Small intestine (tissue), 7 donors: ENCODE results near the gene TNFRSF1A. TPM values are rescaled to one million over a fixed set of nuclear protein-coding genes. Genes with fewer than 3 reads are reported as not detected.
"Not testable (repeated sequence)": the region's sequence is repeated elsewhere in the genome, so short reads cannot be mapped to it uniquely, and the experiment has no call there.

ENCODE experiments used
- DNase-seq, 2 donors: peaks; one replicate each; pipeline versions ENCODE4 v3.0.0 to v3.0.0-alpha.2; 2013
- FAIRE-seq: peaks from 2 replicates; lab custom pipeline; 2012; peaks lifted over from hg19 to GRCh38; lab: Jason Lieb, UNC
- H3K27ac ChIP-seq, 3 donors: one replicate each; pipeline ENCODE4 v1.5.1; 2013; ENCODE audit warnings: low read length in 2 of 3, mild to moderate bottlenecking in 2 of 3, control low read depth in 1 of 3, inconsistent platforms in 1 of 3, low read depth in 1 of 3, moderate library complexity in 1 of 3
- H3K27me3 ChIP-seq, 3 donors: one replicate each; pipeline ENCODE4 v1.6.1; 2013; ENCODE audit warnings: low read length in 3 of 3, inconsistent platforms in 1 of 3; ENCODE audit not compliant: control insufficient read depth in 3 of 3, insufficient read depth in 3 of 3
- H3K36me3 ChIP-seq, 3 donors: one replicate each; pipeline ENCODE4 v1.6.1; 2013; ENCODE audit warnings: low read length in 3 of 3, inconsistent platforms in 1 of 3, low read depth in 1 of 3, mild to moderate bottlenecking in 1 of 3, moderate library complexity in 1 of 3; ENCODE audit not compliant: control insufficient read depth in 3 of 3, insufficient read depth in 2 of 3
- H3K4me1 ChIP-seq, 3 donors: one replicate each; pipeline ENCODE4 v1.6.1; 2013; ENCODE audit warnings: low read length in 2 of 3, inconsistent platforms in 1 of 3, low read depth in 1 of 3, mild to moderate bottlenecking in 1 of 3, moderate library complexity in 1 of 3; ENCODE audit not compliant: control insufficient read depth in 3 of 3, insufficient read depth in 2 of 3
- H3K4me3 ChIP-seq, 3 donors: one replicate each; pipeline ENCODE4 v1.5.1; 2013; ENCODE audit warnings: low read length in 3 of 3, control low read depth in 1 of 3, inconsistent platforms in 1 of 3, low read depth in 1 of 3, mild to moderate bottlenecking in 1 of 3, moderate library complexity in 1 of 3
- H3K9me3 ChIP-seq, 2 donors: one replicate each; pipeline ENCODE4 v1.6.1; 2013; ENCODE audit warnings: low read depth in 1 of 2, low read length in 1 of 2; ENCODE audit not compliant: control insufficient read depth in 2 of 2, insufficient read depth in 1 of 2
- whole genome bisulfite sequencing, 3 donors: extraction: QIAGEN DNeasy Blood & Tissue Kit; methylation state at CpG; one replicate each; pipeline ENCODE4 v1.1.7; 2013; 5-methylcytosine and 5-hydroxymethylcytosine counted together
- polyA plus RNA-seq, 4 donors: library from polyadenylated mRNA; stranded (reverse) in 3 of 4; unstranded in 1 of 4; fragments of 200-250 nt in 3 of 4; fragments of 120-200 nt in 1 of 4; gene quantifications; one replicate each; pipeline versions ENCODE4 v1.2.1 to v1.2.3, GENCODE V29; 2013
- donor health status: healthy with polysubstance abuse.
- donor health status: control.
- donor health status: control.
- donor health status: Bipolar disorder and iron deficiency.
- donor health status: healthy.

Gene TNFRSF1A
- polyA plus RNA-seq, 4 donors: 77.2 to 108 (median 97.6) TPM

DNA sequence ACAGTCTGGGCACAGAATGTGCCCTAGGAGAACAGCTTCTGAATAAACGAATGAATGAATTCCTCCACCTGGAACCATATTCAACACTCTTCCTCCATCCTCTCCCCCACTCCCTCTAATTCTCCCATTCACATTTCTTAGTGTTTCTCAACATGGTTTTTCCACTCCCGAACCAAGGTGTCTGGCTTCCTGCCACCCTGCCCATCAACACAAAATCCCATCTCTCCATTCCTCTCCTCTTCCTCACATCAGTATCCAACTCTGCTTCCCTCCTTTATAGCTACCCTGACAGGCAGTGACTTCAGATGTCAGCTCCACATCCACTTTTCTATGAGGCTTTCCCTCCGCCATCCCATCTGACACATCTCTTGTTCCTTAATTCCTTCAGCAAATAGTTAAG, 2.9 kb downstream of the TNFRSF1A start:
- FAIRE-seq: no peak
- peak in 1 of 2 donors; percentile 29 for DNase-seq
- WGBS, 3 donors: 29 to 39% (median 36%) methylated on average over 3 of the region's 3 CpGs
- peaks cover 0 to 56% (median 2%) of the 10 kb centered on the region in 3 donors for H3K36me3 ChIP-seq
- no peaks in the 10 kb centered on the region for H3K9me3 ChIP-seq
- peaks cover 5 to 78% (median 7%) of the 10 kb centered on the region in 3 donors for H3K4me1 ChIP-seq
- peak overlapping the region; percentile 97 to 100 (median 98) for H3K27ac ChIP-seq
- H3K27me3 ChIP-seq: no peaks in the 10 kb centered on the region
- H3K4me3 ChIP-seq: peak overlapping the region; percentile 2 to 96 (median 83)

DNA sequence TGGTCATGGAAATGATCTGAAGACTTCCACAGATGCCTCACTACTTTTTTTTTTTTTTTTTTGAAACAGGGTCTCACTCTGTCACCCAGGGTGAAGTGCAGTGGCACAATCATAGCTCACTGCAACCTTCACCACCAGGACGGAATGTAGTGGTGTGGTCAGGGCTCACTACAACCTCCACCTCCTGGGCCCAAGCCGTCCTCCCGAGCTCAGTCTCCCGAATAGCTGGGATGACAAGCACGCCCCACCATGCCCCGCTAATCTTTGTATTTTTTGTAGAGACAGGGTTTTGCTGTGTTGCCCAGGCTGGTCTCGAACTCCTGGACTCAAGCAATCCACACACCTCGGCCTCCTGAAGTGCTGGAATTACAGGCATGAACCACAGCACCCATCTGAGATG, 3.3 kb downstream of the TNFRSF1A start:
- H3K9me3 ChIP-seq, DNase-seq, FAIRE-seq, H3K27me3 ChIP-seq: not testable (repeated sequence)
- Histone ChIP-seq H3K27ac (peak overlapping the region; percentile 97 to 100 (median 98)), H3K4me1 (peaks cover 5 to 77% (median 10%) of the 10 kb centered on the region in 3 donors), H3K36me3 (peaks cover 0 to 61% (median 6%) of the 10 kb centered on the region in 3 donors), H3K4me3 (peak overlapping the region in 1 of 3 donors; percentile 96)
- WGBS, 3 donors: 52 to 61% (median 60%) methylated on average over 8 of the region's 8 CpGs

DNA sequence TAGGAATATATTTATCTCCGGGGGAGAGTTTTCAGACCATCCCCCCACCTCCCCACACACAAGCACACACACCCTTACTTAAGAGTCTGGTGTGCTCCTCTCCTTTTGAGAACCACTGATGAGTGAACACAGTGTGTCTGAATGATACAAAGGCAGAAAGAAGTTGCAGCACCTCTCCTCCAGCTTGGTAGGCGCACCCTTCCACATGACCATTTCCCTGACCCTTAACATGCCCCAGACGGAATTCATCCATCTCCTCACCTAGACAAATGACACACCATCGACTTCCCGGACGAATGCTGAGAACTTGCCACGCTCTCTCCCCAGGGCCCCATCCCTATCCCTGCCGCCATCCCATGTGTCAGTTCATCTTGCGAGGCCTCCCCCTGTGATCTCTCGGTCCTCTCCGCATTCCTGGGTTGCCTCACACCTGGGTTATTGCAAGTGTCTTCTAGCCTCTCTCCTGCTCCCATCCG, 3.9 kb downstream of the TNFRSF1A start:
- FAIRE-seq: no peak
- Histone ChIP-seq H3K9me3 (no peaks in the 10 kb centered on the region), H3K36me3 (peaks cover 0 to 66% (median 11%) of the 10 kb centered on the region in 3 donors), H3K27ac (peak overlapping the region; percentile 97 to 100 (median 98)), H3K4me3 (peak overlapping the region in 1 of 3 donors; percentile 96), H3K4me1 (peaks cover 5 to 72% (median 10%) of the 10 kb centered on the region in 3 donors), H3K27me3 (no peaks in the 10 kb centered on the region)
- WGBS, 3 donors: 38 to 61% (median 54%) methylated on average over 12 of the region's 12 CpGs
- peak in 1 of 2 donors; percentile 29 for DNase-seq

DNA sequence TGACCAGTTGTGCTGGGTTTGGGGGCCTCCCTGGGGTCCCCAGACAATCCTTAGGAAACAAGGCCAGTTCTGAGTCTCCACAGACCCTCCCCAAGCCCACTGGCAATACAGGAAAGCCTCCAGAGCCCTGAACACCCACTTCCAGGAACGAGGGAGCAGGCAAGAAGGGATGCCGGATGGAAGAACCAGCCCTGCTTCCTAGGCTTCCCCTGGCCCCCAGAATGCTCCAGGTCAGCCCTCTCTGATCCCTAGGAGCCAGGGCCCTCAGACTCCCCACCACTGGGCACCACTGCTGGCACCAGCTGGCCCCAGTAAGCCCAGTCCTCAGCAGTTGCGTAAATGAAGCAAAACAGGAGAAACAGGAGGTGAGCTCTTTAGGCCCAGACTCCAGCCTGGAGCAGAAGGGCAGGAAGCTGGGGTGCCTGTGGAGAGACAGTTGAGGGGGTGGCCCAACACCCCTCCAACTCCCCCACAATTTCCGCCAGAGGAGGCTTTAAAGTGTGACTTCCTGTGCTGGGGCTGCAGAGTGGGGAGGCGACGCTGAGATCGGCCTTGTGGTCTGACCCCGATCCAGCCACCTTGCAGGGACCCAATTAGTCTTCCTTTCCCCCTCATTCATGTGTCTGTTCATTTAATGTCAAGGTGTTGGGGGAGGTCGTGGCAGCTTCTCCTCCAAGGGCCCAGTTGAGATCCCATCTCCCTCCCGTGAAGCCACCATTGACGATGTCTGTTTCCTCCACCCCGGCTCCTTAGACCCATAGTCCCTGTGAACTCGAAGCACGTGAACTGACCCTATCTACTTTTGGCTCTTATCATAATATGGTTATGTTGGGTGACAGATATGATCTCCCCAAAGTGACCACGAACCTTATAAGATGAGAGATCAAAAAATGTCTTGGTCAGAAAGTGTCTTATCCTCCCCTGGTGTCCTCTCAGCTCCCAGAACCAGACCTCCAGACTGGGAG, 4.7 kb downstream of the TNFRSF1A start:
- Histone ChIP-seq H3K36me3 (peaks cover 0 to 74% (median 14%) of the 10 kb centered on the region in 3 donors), H3K4me3 (peak overlapping the region; percentile 20 to 96 (median 38)), H3K27me3 (no peaks in the 10 kb centered on the region), H3K27ac (peak overlapping the region; percentile 97 to 100 (median 98)), H3K4me1 (peaks cover 2 to 64% (median 5%) of the 10 kb centered on the region in 3 donors), H3K9me3 (no peaks in the 10 kb centered on the region)
- 19 to 24% (median 19%) methylated on average over 15 of the region's 15 CpGs for WGBS, 3 donors
- DNase-seq (peak; percentile 31 to 70), FAIRE-seq (no peak)

DNA sequence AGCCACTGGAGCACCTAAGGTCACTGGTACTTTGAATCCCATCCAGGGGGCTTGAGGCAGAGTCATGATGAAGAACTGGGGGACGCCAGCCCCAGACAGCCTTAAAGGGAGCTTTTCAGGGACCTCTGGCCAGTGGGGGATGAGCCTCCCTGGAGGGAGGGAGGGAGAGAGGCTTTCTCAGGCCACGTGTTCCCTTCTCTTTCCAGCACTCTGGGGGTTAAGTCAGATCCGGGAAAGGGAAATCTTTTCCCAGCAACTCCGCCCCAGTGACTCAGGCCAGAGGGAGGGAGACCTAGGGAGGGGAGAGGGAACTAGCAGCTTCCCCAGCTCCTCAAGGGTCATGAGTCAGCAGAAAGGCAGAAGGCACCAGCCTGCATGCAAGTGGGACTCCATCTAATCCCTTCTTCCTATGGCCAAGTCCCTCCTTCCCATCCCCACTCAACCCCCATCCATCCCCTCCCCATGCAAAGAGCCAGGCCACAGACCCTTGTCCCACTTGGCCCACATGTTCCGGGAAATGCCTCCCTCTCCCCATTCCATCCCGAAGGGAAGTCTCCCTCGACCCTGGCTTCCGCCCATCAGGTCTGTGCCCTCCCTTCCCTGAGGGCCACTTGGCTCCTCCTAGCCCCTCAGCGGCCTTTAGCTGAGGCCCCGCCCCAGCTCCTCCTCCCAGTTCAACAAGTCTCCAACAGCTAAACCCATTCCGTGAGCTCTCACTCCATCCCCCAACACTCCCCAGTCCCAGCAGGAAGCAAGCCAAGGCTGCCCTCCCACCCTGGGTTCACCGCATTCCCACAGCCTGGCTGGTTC, 5.6 kb downstream of the TNFRSF1A start:
- H3K27me3 ChIP-seq: no peaks in the 10 kb centered on the region
- DNase-seq (peak; percentile 95 to 99), FAIRE-seq (no peak)
- H3K36me3 ChIP-seq: peaks cover 3 to 83% (median 17%) of the 10 kb centered on the region in 3 donors
- WGBS, 3 donors: 3 to 8% (median 4%) methylated on average over 12 of the region's 12 CpGs
- peaks cover 2 to 64% (median 4%) of the 10 kb centered on the region in 3 donors for H3K4me1 ChIP-seq
- no peaks in the 10 kb centered on the region for H3K9me3 ChIP-seq
- H3K27ac ChIP-seq: peak overlapping the region; percentile 97 to 100 (median 98)
- peak overlapping the region; percentile 20 to 96 (median 38) for H3K4me3 ChIP-seq

DNA sequence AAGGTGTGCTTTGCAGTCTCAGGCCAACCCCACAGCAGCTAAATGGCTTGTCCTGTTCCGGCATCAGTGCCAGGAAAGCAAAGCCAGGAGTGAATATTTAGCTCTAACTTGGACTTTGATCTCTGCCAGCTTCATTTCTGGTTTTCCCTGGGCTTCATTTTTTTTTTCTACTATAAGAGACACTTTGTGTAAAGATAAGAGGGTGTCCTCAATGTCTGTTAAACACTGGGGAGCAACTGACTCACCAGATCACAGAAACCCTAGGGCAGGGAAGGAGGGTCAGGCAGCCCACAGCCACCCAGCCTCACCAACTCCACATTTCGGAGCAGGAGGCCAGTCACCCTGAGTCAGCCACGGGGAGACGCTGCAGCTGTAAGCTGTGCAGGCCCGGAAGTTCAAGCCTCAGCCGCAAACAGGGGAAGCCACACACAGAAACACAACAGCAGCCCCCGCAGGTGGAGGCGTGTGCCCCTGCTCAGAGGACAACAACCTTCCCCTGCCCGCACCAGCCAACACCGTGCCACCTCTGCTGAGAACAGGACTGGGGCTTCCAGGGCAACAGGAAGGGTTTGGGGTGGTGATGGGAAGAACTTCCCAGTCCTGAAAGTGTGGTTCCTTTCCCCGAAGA, 6.3 kb downstream of the TNFRSF1A start:
- no peaks in the 10 kb centered on the region for H3K27me3 ChIP-seq
- H3K36me3 ChIP-seq: peaks cover 5 to 84% (median 21%) of the 10 kb centered on the region in 3 donors
- H3K9me3 ChIP-seq: no peaks in the 10 kb centered on the region
- H3K4me3 ChIP-seq: peak overlapping the region in 2 of 3 donors; percentile 38 to 96
- peak; percentile 88 to 91 for DNase-seq
- H3K4me1 ChIP-seq: peaks cover 2 to 70% (median 4%) of the 10 kb centered on the region in 3 donors
- H3K27ac ChIP-seq: peak overlapping the region; percentile 97 to 100 (median 98)
- 0 to 1% (median 0%) methylated on average over 11 of the region's 11 CpGs for WGBS, 3 donors
- no peak for FAIRE-seq

DNA sequence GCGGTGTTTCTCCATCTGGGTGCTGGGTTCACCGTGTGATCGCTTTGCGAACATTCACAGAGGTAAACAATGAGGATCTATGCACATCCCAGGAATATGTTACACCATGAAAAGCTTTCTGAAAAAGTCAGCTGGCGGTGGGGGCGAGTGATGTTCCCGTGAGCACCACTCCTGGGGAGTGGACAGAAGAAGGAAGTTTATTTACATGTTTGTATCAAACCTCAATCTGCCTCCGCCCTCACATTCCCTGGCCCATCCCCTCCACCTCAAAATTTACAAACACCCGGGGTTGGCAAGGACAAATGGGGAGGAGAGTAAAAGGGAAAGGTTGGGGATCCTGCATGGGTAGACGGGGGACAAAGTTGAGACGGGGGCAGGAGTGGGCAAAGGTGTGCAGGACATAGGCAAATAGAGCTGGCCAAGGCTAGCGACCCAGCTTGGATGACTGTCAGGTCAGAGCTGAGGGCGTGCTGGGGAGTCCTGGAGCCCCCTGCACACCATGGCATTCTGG, 6.9 kb downstream of the TNFRSF1A start:
- FAIRE-seq (no peak), DNase-seq (peak in 1 of 2 donors; percentile 56)
- Histone ChIP-seq H3K27ac (peak overlapping the region; percentile 87 to 98 (median 97)), H3K4me3 (peak overlapping the region in 2 of 3 donors; percentile 36 to 38), H3K9me3 (no peaks in the 10 kb centered on the region), H3K36me3 (peaks cover 8 to 85% (median 27%) of the 10 kb centered on the region in 3 donors), H3K4me1 (peaks cover 2 to 70% (median 4%) of the 10 kb centered on the region in 3 donors), H3K27me3 (no peaks in the 10 kb centered on the region)
- 11 to 27% (median 21%) methylated on average over 13 of the region's 13 CpGs for WGBS, 3 donors
